A549 (cell line): ENCODE measurements around the gene ZBTB48. TPM values are rescaled to one million over a fixed set of nuclear protein-coding genes. Genes with fewer than 3 reads are reported as not detected.

ENCODE experiments used
- ATAC-seq, 2 experiments: fragments of 200-7000 bp in 1 of 2; fragments of >200 bp in 1 of 2; cut with Nextera tagmentation in 1 of 2; cut with Tn5 transposase in 1 of 2; 3 replicates each; pipeline versions ENCODE4 v1.8.0 to v1.9.1; 2018 to 2020; ENCODE audit warnings: mild to moderate bottlenecking in 1 of 2, moderate library complexity in 1 of 2
- CTCF ChIA-PET: fragments of 300-600 bp; sonication (Branson Sonifier 250); formaldehyde crosslinking; extraction: SDS; loops from one replicate; lab custom pipeline; 2021; ENCODE audit warnings: antibody characterized with exemption, inconsistent platforms; lab: Yijun Ruan, JAX
- POLR2A ChIA-PET: fragments of 350-600 bp; formaldehyde crosslinking; extraction: SDS; loops from one replicate; lab custom pipeline; 2021; ENCODE audit warnings: antibody characterized with exemption, inconsistent platforms; lab: Yijun Ruan, JAX
- DNase-seq, 2 experiments: peaks; one replicate each; pipeline versions ENCODE4 v3.0.0 to v3.0.0-alpha.2; 2011 to 2016; ENCODE audit warnings: low read depth in 1 of 2, low spot score in 1 of 2
- FAIRE-seq: peaks from 2 replicates; lab custom pipeline; 2011; peaks lifted over from hg19 to GRCh38; lab: Jason Lieb, UNC
- H3K27ac ChIP-seq, 2 experiments: fragments of >200 bp; sonication (Bioruptor Twin); formaldehyde crosslinking; 3 replicates each; pipeline ENCODE4 v1.5.1; 2016 to 2017
- H3K4me1 ChIP-seq: fragments of >200 bp; sonication (Bioruptor Twin); formaldehyde crosslinking; 3 replicates; pipeline ENCODE4 v1.6.1; 2016
- H3K4me2 ChIP-seq: fragments of >200 bp; sonication (Bioruptor Twin); formaldehyde crosslinking; 3 replicates; pipeline ENCODE4 v1.6.1; 2016
- H3K4me3 ChIP-seq: fragments of >200 bp; sonication (Bioruptor Twin); formaldehyde crosslinking; 3 replicates; pipeline ENCODE4 v1.5.1; 2016
- H3K9me3 ChIP-seq: fragments of >200 bp; sonication (Bioruptor Twin); formaldehyde crosslinking; 3 replicates; pipeline ENCODE4 v1.6.1; 2016
- BHLHE40 ChIP-seq: IDR thresholded peaks from 2 replicates; pipeline ENCODE4 v1.6.1; 2012; ENCODE audit warnings: low read depth, low read length, inconsistent platforms
- CBX2 ChIP-seq: fragments of 200-600 bp; sonication (generic); IDR thresholded peaks from 2 replicates; pipeline ENCODE4 v1.6.1; 2016; ENCODE audit warnings: low read depth, mild to moderate bottlenecking, borderline replicate concordance
- CEBPB ChIP-seq, 2 experiments: fragments of >200 bp in 1 of 2; sonication (Bioruptor Twin) in 1 of 2; formaldehyde crosslinking in 1 of 2; IDR thresholded peaks; 2 replicates each; pipeline ENCODE4 v1.6.1; 2012 to 2016
- CHD2 ChIP-seq: fragments of 150-350 bp; IDR thresholded peaks from 2 replicates; pipeline ENCODE4 v1.6.1; 2014; ENCODE audit warnings: low read length; ENCODE audit not compliant: partially characterized antibody
- CTCF ChIP-seq: fragments of >200 bp; sonication (Bioruptor Twin); formaldehyde crosslinking; IDR thresholded peaks from 3 replicates; pipeline ENCODE4 v1.5.1; 2016
- EHF ChIP-seq: fragments of 250-450 bp; sonication (Bioruptor Pico); IDR thresholded peaks from 2 replicates; pipeline ENCODE4 v1.5.0; 2020; ENCODE audit warnings: mild to moderate bottlenecking
- EHMT2 ChIP-seq: fragments of 200-600 bp; sonication (generic); IDR thresholded peaks from 2 replicates; pipeline ENCODE4 v1.6.1; 2016; ENCODE audit warnings: antibody characterized with exemption, low read depth, mild to moderate bottlenecking, moderate library complexity
- GATA3 ChIP-seq: IDR thresholded peaks from 2 replicates; pipeline ENCODE4 v1.6.1; 2012; ENCODE audit warnings: borderline replicate concordance
- HOXB13 ChIP-seq: fragments of 250-450 bp; sonication (Bioruptor Pico); IDR thresholded peaks from 2 replicates; pipeline ENCODE4 v1.5.0; 2020; ENCODE audit warnings: low read depth, mild to moderate bottlenecking, moderate library complexity
- JUN ChIP-seq, 2 experiments: fragments of >200 bp; sonication (Bioruptor Twin); formaldehyde crosslinking; IDR thresholded peaks; 2 replicates in 1 of 2; 3 replicates in 1 of 2; pipeline ENCODE4 v1.6.1; 2016 to 2017
- MAFK ChIP-seq: fragments of 450-650 bp; IDR thresholded peaks from 2 replicates; pipeline ENCODE4 v1.6.1; 2014; ENCODE audit not compliant: partially characterized antibody
- MAZ ChIP-seq: fragments of 150-350 bp; IDR thresholded peaks from 2 replicates; pipeline ENCODE4 v1.6.1; 2014; ENCODE audit warnings: antibody characterized with exemption, low read depth, low read length, borderline replicate concordance
- MYC ChIP-seq: IDR thresholded peaks from 2 replicates; pipeline ENCODE4 v1.6.1; 2012; ENCODE audit warnings: mild to moderate bottlenecking, inconsistent platforms, low read length, improper control_type of control experiment, borderline replicate concordance
- NR3C1 ChIP-seq: fragments of >200 bp; sonication (Bioruptor Twin); formaldehyde crosslinking; IDR thresholded peaks from 3 replicates; pipeline ENCODE4 v1.6.1; 2017
- PHF8 ChIP-seq: fragments of 200-600 bp; sonication (generic); IDR thresholded peaks from 2 replicates; pipeline ENCODE4 v1.6.1; 2016; ENCODE audit warnings: low read depth, mild to moderate bottlenecking, antibody characterized with exemption, moderate library complexity, borderline replicate concordance
- POLR2AphosphoS2 ChIP-seq: conservative IDR thresholded peaks from 2 replicates; pipeline ENCODE4 v1.6.1; 2012; ENCODE audit warnings: low read length, improper control_type of control experiment, inconsistent platforms
- RARB ChIP-seq: fragments of 250-450 bp; sonication (Bioruptor Pico); IDR thresholded peaks from 2 replicates; pipeline ENCODE4 v1.8.0; 2021; ENCODE audit warnings: mild to moderate bottlenecking, moderate library complexity
- RFX5 ChIP-seq: fragments of 450-650 bp; IDR thresholded peaks from 2 replicates; pipeline ENCODE4 v1.7.1; 2014; ENCODE audit warnings: antibody characterized with exemption, mild to moderate bottlenecking, moderate library complexity
- SREBF2 ChIP-seq: fragments of 450-650 bp; IDR thresholded peaks from 2 replicates; pipeline ENCODE4 v1.6.1; 2014; ENCODE audit warnings: mild to moderate bottlenecking, moderate library complexity
- TFCP2L1 ChIP-seq: fragments of 250-450 bp; sonication (Bioruptor Pico); IDR thresholded peaks from 2 replicates; pipeline ENCODE4 v1.5.0; 2021; ENCODE audit warnings: mild to moderate bottlenecking
- TP53 ChIP-seq: fragments of 250-450 bp; sonication (Bioruptor Pico); IDR thresholded peaks from 2 replicates; pipeline ENCODE4 v1.5.0; 2021; ENCODE audit warnings: mild to moderate bottlenecking, moderate library complexity
- ZNF302 ChIP-seq: fragments of 250-450 bp; sonication (Bioruptor Pico); IDR thresholded peaks from 2 replicates; pipeline ENCODE4 v1.9.0; 2021; ENCODE audit warnings: inconsistent platforms, mild to moderate bottlenecking, moderate library complexity
- WGBS: methylation state at CpG from one replicate; pipeline ENCODE4 v1.1.6; 2017; ENCODE audit errors: missing lambda C conversion rate; 5-methylcytosine and 5-hydroxymethylcytosine counted together
- polyA plus RNA-seq, 4 experiments: library from polyadenylated mRNA; depleted of rRNA in 3 of 4; stranded (reverse); fragments of >200 nt; fragmentation: RNase III in 1 of 4; extraction: RNeasy Plus Mini Kit Qiagen cat#74134 plus additional on column Dnase treatment in 1 of 4; gene quantifications; 2 replicates in 3 of 4; 3 replicates in 1 of 4; pipeline ENCODE4 v1.2.3, GENCODE V29; 2011 to 2017

ZBTB48 gene
- polyA plus RNA-seq, 2 of the 4 experiments (the other 2 are of a cell fraction), result 8.0 to 13.1 TPM

- FAIRE-seq (no peak), ATAC-seq (peak; percentile 65 to 66; a peak in 4 of 6 replicates), DNase-seq (no peak)
- ChIA-PET POLR2A (interaction anchor here (1.0 to 1.6 kb wide), 4 partner anchors 9 to 26 kb away, joined by 3 to 6 read pairs (median 4); partner anchors contain the start of genes KLHL21 and NOL9), CTCF (interaction anchor here (1.0 to 3.9 kb wide), 2 partner anchors 26 to 74 kb away, joined by 3 to 16 read pairs; partner anchors contain the start of genes NOL9 and TAS1R1)
- Histone ChIP-seq H3K4me2 (peak overlapping the region; percentile 92), H3K4me3 (peak overlapping the region; percentile 88), H3K4me1 (peaks cover 25% of the 10 kb centered on the region), H3K9me3 (no peaks in the 10 kb centered on the region), H3K27ac (peak overlapping the region; percentile 80 to 93)
- 4% methylated on average over 21 of the region's 30 CpGs for WGBS
- TF ChIP-seq MAZ, result no peak
- TF ChIP-seq JUN (IDR thresholded peaks at IDR 0.05), result 0 out of 5 replicates have a peak, but pooled peaks have one; percentile 5 to 13
- peak; percentile 46; the same call in 1 of the 2 replicates for TF ChIP-seq PHF8
Measured at GRCh38 chr1:6580119-6580592, 362 bp downstream of the ZBTB48 start.

GRCh38 chr1:6580593-6581409, 1.0 kb downstream of the ZBTB48 start:
- POLR2A ChIA-PET, result interaction anchor here (1.2 to 1.6 kb wide), 2 partner anchors 8 to 20 kb away, joined by 3 to 5 read pairs; no protein-coding TSS in a partner anchor

GRCh38 chr1:6581561-6582305, 1.9 kb downstream of the ZBTB48 start:
- Histone ChIP-seq H3K9me3 (no peaks in the 10 kb centered on the region), H3K4me2 (peak overlapping the region; percentile 92), H3K4me3 (no peak overlapping the region), H3K27ac (no peak overlapping the region), H3K4me1 (peaks cover 25% of the 10 kb centered on the region)
- TF ChIP-seq HOXB13 (CRISPR knock-in tag) (no peak), SREBF2 (no peak), MAZ (no peak), MAFK (no peak), GATA3 (no peak), CHD2 (no peak), EHMT2 (no peak), CTCF (no peak), CEBPB (IDR thresholded peaks at IDR 0.05) (no peak), EHF (CRISPR knock-in tag) (no peak), RARB (CRISPR knock-in tag) (no peak), NR3C1 (no peak), BHLHE40 (no peak), POLR2AphosphoS2 (no peak)
- ATAC-seq (no peak), DNase-seq (no peak), FAIRE-seq (no peak)
- WGBS, result 82% methylated on average over 9 of the region's 10 CpGs
- POLR2A ChIA-PET, result no interaction called here
- CTCF ChIA-PET, result interaction anchor here (0.9 to 3.9 kb wide), 2 partner anchors 28 to 120 kb away, joined by 5 to 16 read pairs; partner anchors contain the start of genes DNAJC11, NOL9 and TAS1R1

More at GRCh38 chr1:6580593-6581409, 1.0 kb downstream of the ZBTB48 start:
- TF ChIP-seq CBX2, result no peak
- no peak for TF ChIP-seq CHD2
- no peak for TF ChIP-seq TP53 (CRISPR knock-in tag)
- no peak for TF ChIP-seq TFCP2L1
- TF ChIP-seq CEBPB (IDR thresholded peaks at IDR 0.05), result no peak
- no peak for TF ChIP-seq RFX5
- TF ChIP-seq MYC, result no peak
- no peak for TF ChIP-seq ZNF302 (CRISPR knock-in tag)
- no peak for TF ChIP-seq GATA3
- TF ChIP-seq MAZ, result no peak
- Histone ChIP-seq H3K27ac (peak overlapping the region; percentile 80 to 93; a peak in 5 of 6 replicates), H3K4me1 (peaks cover 25% of the 10 kb centered on the region), H3K9me3 (no peaks in the 10 kb centered on the region), H3K4me3 (peak overlapping the region; percentile 88), H3K4me2 (peak overlapping the region; percentile 92)
- WGBS, result 43% methylated on average over 15 of the region's 19 CpGs
- FAIRE-seq (no peak), ATAC-seq (peak in 1 of 2 experiments; percentile 7; a peak in 3 of 6 replicates), DNase-seq (no peak)
- CTCF ChIA-PET, result interaction anchor here (0.9 to 3.9 kb wide), 2 partner anchors 27 to 121 kb away, joined by 5 to 16 read pairs; partner anchors contain the start of genes DNAJC11, NOL9 and TAS1R1
